Ishikawa (cell line): Measurements from ENCODE around the gene CLCN2.

Experiments used
- CREB1 ChIP-seq: IDR thresholded peaks from 2 replicates; pipeline ENCODE4 v1.6.1; 2012; ENCODE audit warnings: low read depth
- EGR1 ChIP-seq: IDR thresholded peaks from 2 replicates; pipeline ENCODE4 v1.6.1; 2012
- EP300 ChIP-seq: IDR thresholded peaks from 2 replicates; pipeline ENCODE4 v1.6.1; 2012; ENCODE audit warnings: borderline replicate concordance
- FOXM1 ChIP-seq: IDR thresholded peaks from 2 replicates; pipeline ENCODE4 v1.6.1; 2012; ENCODE audit warnings: low read depth, borderline replicate concordance
- NFIC ChIP-seq: IDR thresholded peaks from 2 replicates; pipeline ENCODE4 v1.6.1; 2012
- RAD21 ChIP-seq: IDR thresholded peaks from 2 replicates; pipeline ENCODE4 v1.6.1; 2012; ENCODE audit warnings: low read depth
- TAF1 ChIP-seq: IDR thresholded peaks from 2 replicates; pipeline ENCODE4 v1.6.1; 2012; ENCODE audit warnings: low read depth, mild to moderate bottlenecking
- TEAD4 ChIP-seq: IDR thresholded peaks from 2 replicates; pipeline ENCODE4 v1.6.1; 2012
- YY1 ChIP-seq: IDR thresholded peaks from 2 replicates; pipeline ENCODE4 v1.6.1; 2012; ENCODE audit warnings: low read depth
- ZBTB7A ChIP-seq: IDR thresholded peaks from 2 replicates; pipeline ENCODE4 v1.6.1; 2012; ENCODE audit warnings: low read depth
- TF ChIP-seq, protein P1 (sequence below): IDR thresholded peaks from 2 replicates; pipeline ENCODE4 v1.6.1; 2012
- TF ChIP-seq, protein P2 (sequence below): IDR thresholded peaks from 2 replicates; pipeline ENCODE4 v1.6.1; 2012
- TF ChIP-seq, protein P3 (sequence below): IDR thresholded peaks from 2 replicates; pipeline ENCODE4 v1.6.1; 2012; ENCODE audit warnings: low read depth, mild to moderate bottlenecking

DNA sequence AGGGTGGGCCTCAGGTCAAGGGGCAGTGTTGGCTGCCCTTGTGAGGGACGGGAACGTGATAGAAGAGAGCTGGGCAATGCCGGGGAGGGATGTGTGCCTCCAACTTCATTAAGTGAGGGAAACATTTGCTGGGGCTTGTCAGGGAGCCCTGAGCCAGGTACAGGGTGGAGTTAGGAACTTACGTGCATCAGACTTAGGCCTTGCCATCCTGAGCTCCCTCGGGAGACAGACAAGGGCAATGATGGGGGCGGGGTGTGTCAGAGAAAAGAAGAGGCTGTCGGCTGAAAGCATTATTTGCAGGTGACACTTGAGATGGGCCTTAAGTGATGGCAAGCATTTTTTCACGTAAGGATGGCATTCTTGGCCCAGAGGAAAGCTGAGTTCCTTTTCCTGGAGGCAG, 22.4 kb downstream of the CLCN2 start:
- TF ChIP-seq TEAD4 (no peak), EP300 (no peak), CREB1 (no peak), FOXM1 (no peak), TAF1 (no peak), RAD21 (no peak), EGR1 (no peak), NFIC (no peak), ZBTB7A (no peak), YY1 (no peak)
- TF ChIP-seq, protein P1, sequence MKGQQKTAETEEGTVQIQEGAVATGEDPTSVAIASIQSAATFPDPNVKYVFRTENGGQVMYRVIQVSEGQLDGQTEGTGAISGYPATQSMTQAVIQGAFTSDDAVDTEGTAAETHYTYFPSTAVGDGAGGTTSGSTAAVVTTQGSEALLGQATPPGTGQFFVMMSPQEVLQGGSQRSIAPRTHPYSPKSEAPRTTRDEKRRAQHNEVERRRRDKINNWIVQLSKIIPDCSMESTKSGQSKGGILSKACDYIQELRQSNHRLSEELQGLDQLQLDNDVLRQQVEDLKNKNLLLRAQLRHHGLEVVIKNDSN, result no peak
- TF ChIP-seq, protein P2, sequence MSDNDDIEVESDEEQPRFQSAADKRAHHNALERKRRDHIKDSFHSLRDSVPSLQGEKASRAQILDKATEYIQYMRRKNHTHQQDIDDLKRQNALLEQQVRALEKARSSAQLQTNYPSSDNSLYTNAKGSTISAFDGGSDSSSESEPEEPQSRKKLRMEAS, result no peak
- TF ChIP-seq, protein P3, sequence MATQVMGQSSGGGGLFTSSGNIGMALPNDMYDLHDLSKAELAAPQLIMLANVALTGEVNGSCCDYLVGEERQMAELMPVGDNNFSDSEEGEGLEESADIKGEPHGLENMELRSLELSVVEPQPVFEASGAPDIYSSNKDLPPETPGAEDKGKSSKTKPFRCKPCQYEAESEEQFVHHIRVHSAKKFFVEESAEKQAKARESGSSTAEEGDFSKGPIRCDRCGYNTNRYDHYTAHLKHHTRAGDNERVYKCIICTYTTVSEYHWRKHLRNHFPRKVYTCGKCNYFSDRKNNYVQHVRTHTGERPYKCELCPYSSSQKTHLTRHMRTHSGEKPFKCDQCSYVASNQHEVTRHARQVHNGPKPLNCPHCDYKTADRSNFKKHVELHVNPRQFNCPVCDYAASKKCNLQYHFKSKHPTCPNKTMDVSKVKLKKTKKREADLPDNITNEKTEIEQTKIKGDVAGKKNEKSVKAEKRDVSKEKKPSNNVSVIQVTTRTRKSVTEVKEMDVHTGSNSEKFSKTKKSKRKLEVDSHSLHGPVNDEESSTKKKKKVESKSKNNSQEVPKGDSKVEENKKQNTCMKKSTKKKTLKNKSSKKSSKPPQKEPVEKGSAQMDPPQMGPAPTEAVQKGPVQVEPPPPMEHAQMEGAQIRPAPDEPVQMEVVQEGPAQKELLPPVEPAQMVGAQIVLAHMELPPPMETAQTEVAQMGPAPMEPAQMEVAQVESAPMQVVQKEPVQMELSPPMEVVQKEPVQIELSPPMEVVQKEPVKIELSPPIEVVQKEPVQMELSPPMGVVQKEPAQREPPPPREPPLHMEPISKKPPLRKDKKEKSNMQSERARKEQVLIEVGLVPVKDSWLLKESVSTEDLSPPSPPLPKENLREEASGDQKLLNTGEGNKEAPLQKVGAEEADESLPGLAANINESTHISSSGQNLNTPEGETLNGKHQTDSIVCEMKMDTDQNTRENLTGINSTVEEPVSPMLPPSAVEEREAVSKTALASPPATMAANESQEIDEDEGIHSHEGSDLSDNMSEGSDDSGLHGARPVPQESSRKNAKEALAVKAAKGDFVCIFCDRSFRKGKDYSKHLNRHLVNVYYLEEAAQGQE, result no peak
